PC-3 (cell line): ENCODE results near the gene ADAMTS6. TPM values are rescaled to one million over a fixed set of nuclear protein-coding genes. Genes with fewer than 3 reads are reported as not detected.

Experiments used
- ATAC-seq: fragments of 200-7000 bp; cut with Tn5 transposase; 2 replicates; pipeline ENCODE4 v1.9.1; 2020; ENCODE audit warnings: mild to moderate bottlenecking, moderate library complexity
- BruUV-seq: library from RNA; stranded (reverse); fragments of 400-500 nt; replicated peaks from 2 replicates; lab custom pipeline; 2021; lab: Mats Ljungman, UMichigan
- CTCF ChIA-PET: fragments of 300-600 bp; sonication (Branson Sonifier 250); formaldehyde crosslinking; loops from one replicate; lab custom pipeline; 2022; ENCODE audit warnings: antibody characterized with exemption; lab: Charles Lee
- POLR2A ChIA-PET: fragments of 300-600 bp; sonication (Branson Sonifier 250); formaldehyde crosslinking; loops from one replicate; lab custom pipeline; 2022; ENCODE audit warnings: antibody characterized with exemption; ENCODE audit not compliant: unreplicated experiment; lab: Charles Lee
- DNase-seq: peaks from one replicate; pipeline ENCODE4 v3.0.0-alpha.2; 2015
- H2AFZ ChIP-seq: fragments of 300-600 bp; sonication (generic); 2 replicates; pipeline ENCODE4 v1.6.0; 2016; ENCODE audit warnings: antibody characterized with exemption, low read length
- H3F3A ChIP-seq: fragments of 300-600 bp; sonication (generic); one replicate; pipeline ENCODE4 v1.6.0; 2017; ENCODE audit warnings: antibody characterized with exemption, low read length, control low read depth, mild to moderate bottlenecking; ENCODE audit not compliant: unreplicated experiment
- H3K27ac ChIP-seq: fragments of 300-600 bp; sonication (generic); 2 replicates; pipeline ENCODE4 v1.5.1; 2016; ENCODE audit warnings: mild to moderate bottlenecking, low read length
- H3K27me3 ChIP-seq: fragments of 300-600 bp; sonication (generic); 2 replicates; pipeline ENCODE4 v1.6.1; 2016; ENCODE audit warnings: low read length, mixed read lengths
- H3K36me3 ChIP-seq: fragments of 300-600 bp; sonication (generic); 2 replicates; pipeline ENCODE4 v1.6.1; 2016; ENCODE audit warnings: low read depth, mixed run types, low read length, mixed read lengths
- H3K4me1 ChIP-seq: fragments of 300-600 bp; sonication (generic); 2 replicates; pipeline ENCODE4 v1.5.1; 2016; ENCODE audit warnings: low read length; ENCODE audit not compliant: insufficient read depth
- H3K4me2 ChIP-seq: fragments of 300-600 bp; sonication (generic); 2 replicates; pipeline ENCODE4 v1.6.0; 2016; ENCODE audit warnings: low read length
- H3K4me3 ChIP-seq: fragments of 300-600 bp; sonication (generic); 2 replicates; pipeline ENCODE4 v1.5.1; 2016; ENCODE audit warnings: mild to moderate bottlenecking, low read length, mixed read lengths
- H3K79me2 ChIP-seq: fragments of 300-600 bp; sonication (generic); 2 replicates; pipeline ENCODE4 v1.6.1; 2017; ENCODE audit warnings: low read length, mixed read lengths
- H3K9ac ChIP-seq: fragments of 300-600 bp; sonication (generic); 2 replicates; pipeline ENCODE4 v1.6.0; 2016; ENCODE audit warnings: mild to moderate bottlenecking, low read length
- H3K9me2 ChIP-seq: fragments of 300-600 bp; sonication (generic); replicated peaks from 2 replicates; pipeline ENCODE4 v1.6.1; 2016; ENCODE audit warnings: mixed run types, low read length, mixed read lengths
- H3K9me3 ChIP-seq: fragments of 300-600 bp; sonication (generic); 2 replicates; pipeline ENCODE4 v1.6.1; 2016; ENCODE audit warnings: low read length, mixed read lengths
- H4K20me1 ChIP-seq: fragments of 300-600 bp; sonication (generic); 2 replicates; pipeline ENCODE4 v1.6.1; 2016; ENCODE audit warnings: low read length, mixed read lengths
- CTCF ChIP-seq: fragments of 300-600 bp; sonication (generic); conservative IDR thresholded peaks from 2 replicates; pipeline ENCODE4 v1.5.1; 2017; ENCODE audit warnings: antibody characterized with exemption, low read depth, mild to moderate bottlenecking, low read length
- EZH2 ChIP-seq: fragments of 300-600 bp; sonication (generic); IDR thresholded peaks from one replicate; pipeline ENCODE4 v1.6.1; 2017; ENCODE audit warnings: antibody characterized with exemption, mild to moderate bottlenecking, low read length; ENCODE audit not compliant: unreplicated experiment
- EZH2phosphoT487 ChIP-seq: fragments of 300-600 bp; sonication (generic); IDR thresholded peaks from 2 replicates; pipeline ENCODE4 v1.6.1; 2018; ENCODE audit warnings: mild to moderate bottlenecking, antibody characterized with exemption, low read length, borderline replicate concordance
- intact Hi-C: fragments of 100-400 bp; cut with micrococcal nuclease; formaldehyde crosslinking; loops from 2 replicates; pipeline ENCODE4 v1.9.0; 2023
- total RNA-seq: library from RNA; depleted of rRNA; stranded (reverse); fragments of >200 nt; gene quantifications from 2 replicates; pipeline ENCODE4 v1.2.3, GENCODE V29; 2014

Gene ADAMTS6
- total RNA-seq, 1 experiment from 2014 or later, result 1.7 TPM

DNA sequence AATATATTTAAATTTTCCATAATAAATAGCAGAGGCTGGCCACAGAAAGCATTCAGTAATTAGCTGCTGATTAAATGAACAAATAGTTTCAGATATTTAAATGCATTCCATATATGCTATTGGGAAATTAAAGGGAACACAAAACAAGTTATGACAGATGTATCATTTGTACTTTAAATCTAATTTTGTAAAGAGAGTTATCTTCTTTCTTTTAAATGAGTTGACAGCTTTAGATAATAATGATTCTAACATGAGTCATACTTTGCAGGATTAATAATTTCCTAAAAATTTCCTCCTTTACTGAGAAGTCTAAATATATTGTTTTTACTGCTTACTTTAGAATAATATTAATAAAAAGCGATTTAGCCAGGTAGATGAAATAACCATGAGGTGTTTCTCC is 320.1 kb downstream of the ADAMTS6 start:
- ATAC-seq, result no peak
- CTCF ChIA-PET, result no interaction called here

GRCh38 chr5:65157906-65158603 is 323.7 kb downstream of the ADAMTS6 start:
- TF ChIP-seq EZH2phosphoT487, result no peak
- TF ChIP-seq EZH2, result no peak
- TF ChIP-seq CTCF, result no peak
- ChIA-PET POLR2A (interaction anchor here (0.5 kb wide), 1 partner anchor 51 kb away, joined by 4 read pairs; no protein-coding TSS in a partner anchor), CTCF (no interaction called here)
- DNase-seq, result peak; percentile 78
- Histone ChIP-seq H2AFZ (no peak overlapping the region), H3F3A (peaks cover 5% of the 10 kb centered on the region), H3K36me3 (no peaks in the 10 kb centered on the region), H3K9ac (no peak overlapping the region), H3K9me2 (no peaks in the 10 kb centered on the region), H3K4me3 (no peak overlapping the region), H3K79me2 (no peaks in the 10 kb centered on the region), H3K4me1 (peaks cover 41% of the 10 kb centered on the region), H4K20me1 (no peaks in the 10 kb centered on the region), H3K9me3 (no peaks in the 10 kb centered on the region), H3K4me2 (peak overlapping the region; percentile 19; the same call in 1 of the 2 replicates), H3K27me3 (no peaks in the 10 kb centered on the region), H3K27ac (peak overlapping the region; percentile 73)
- BruUV-seq, result no TSS peak
- intact Hi-C loops, result loop anchor here (5.0 kb wide), 1 partner anchor 59 kb away; no protein-coding TSS in a partner anchor
- peak; percentile 97 for ATAC-seq

More for the DNA sequence above, 320.1 kb downstream of the ADAMTS6 start:
- Histone ChIP-seq H4K20me1 (no peaks in the 10 kb centered on the region), H3F3A (peaks cover 5% of the 10 kb centered on the region), H3K4me2 (peak overlapping the region; percentile 8; the same call in 1 of the 2 replicates), H3K4me1 (peaks cover 41% of the 10 kb centered on the region), H3K9ac (no peak overlapping the region), H3K27ac (peak overlapping the region; percentile 22; the same call in 1 of the 2 replicates), H2AFZ (no peak overlapping the region), H3K9me2 (no peaks in the 10 kb centered on the region), H3K79me2 (no peaks in the 10 kb centered on the region), H3K27me3 (no peaks in the 10 kb centered on the region), H3K9me3 (no peaks in the 10 kb centered on the region), H3K36me3 (no peaks in the 10 kb centered on the region), H3K4me3 (no peak overlapping the region)
- DNase-seq, result peak; percentile 18
- intact Hi-C loops, result loop anchor here (5.0 kb wide), 1 partner anchor 59 kb away; no protein-coding TSS in a partner anchor
- TF ChIP-seq CTCF, result no peak
- TF ChIP-seq EZH2phosphoT487, result no peak
- TF ChIP-seq EZH2, result no peak
- BruUV-seq, result no TSS peak
- POLR2A ChIA-PET, result no interaction called here

- H3K27me3 ChIP-seq, result no peaks in the 10 kb centered on the region
- no peak overlapping the region for H2AFZ ChIP-seq
- BruUV-seq, result no TSS peak
- no peak overlapping the region for H3K4me2 ChIP-seq
- no peak overlapping the region for H3K9ac ChIP-seq
- intact Hi-C loops, result loop anchor here (5.0 kb wide), 1 partner anchor 60 kb away; no protein-coding TSS in a partner anchor
- ATAC-seq (no peak), DNase-seq (no peak)
- TF ChIP-seq EZH2phosphoT487 (no peak), CTCF (no peak), EZH2 (no peak)
- peaks cover 43% of the 10 kb centered on the region for H3K4me1 ChIP-seq
- H3K4me3 ChIP-seq, result no peak overlapping the region
- H4K20me1 ChIP-seq, result no peaks in the 10 kb centered on the region
- ChIA-PET CTCF (no interaction called here), POLR2A (no interaction called here)
- H3F3A ChIP-seq, result peaks cover 5% of the 10 kb centered on the region
- H3K9me2 ChIP-seq, result no peaks in the 10 kb centered on the region
- H3K27ac ChIP-seq, result no peak overlapping the region
- no peaks in the 10 kb centered on the region for H3K9me3 ChIP-seq
- no peaks in the 10 kb centered on the region for H3K79me2 ChIP-seq
- H3K36me3 ChIP-seq, result no peaks in the 10 kb centered on the region
Observed at GRCh38 chr5:65156933-65157332, 324.8 kb downstream of the ADAMTS6 start.
